ENCODE data around the gene PLP2. TPM values are rescaled to one million over a fixed set of nuclear protein-coding genes. Genes with fewer than 3 reads are reported as not detected.

The PLP2 gene
- total and polyA plus RNA-seq, 7 donors = 17.8 to 320 (median 77.7) TPM

GRCh38 chrX:49188468-49189076 lies 16.9 kb downstream of the PLP2 start:
- DNase-seq (no peak), ATAC-seq (no peak)
- Histone ChIP-seq H3K9me3 (peaks cover 4% of the 10 kb centered on the region), H3K27me3 (ENCODE audit: insufficient read depth in 3 of 3, low read length in 2 of 3) (no peaks in the 10 kb centered on the region), H3K4me1 (peaks cover 5% of the 10 kb centered on the region), H3K27ac (no peak overlapping the region), H3K4me3 (no peak overlapping the region), H3K36me3 (ENCODE audit: insufficient read depth in 1 of 2, low read depth in 1 of 2) (no peaks in the 10 kb centered on the region)
- WGBS, 3 donors = 59 to 78% (median 62%) methylated on average over 6 to 8 of the region's 8 CpGs
- intact Hi-C loops (cut with DNase I) = no loop called here
- no peak for TF ChIP-seq CTCF (IDR thresholded peaks at IDR 0.05)

- intact Hi-C loops (cut with DNase I) = no loop called here
- WGBS, 3 donors = 63 to 78% (median 71%) methylated on average over 6 of the region's 6 CpGs
These were observed 17.9 kb downstream of the PLP2 start for GRCh38 chrX:49189606-49190005.

GRCh38 chrX:49190821-49191573 lies 19.3 kb downstream of the PLP2 start:
- peak; percentile 87 to 93 for DNase-seq
- intact Hi-C loops (cut with DNase I) = no loop called here
- H3K36me3 ChIP-seq (ENCODE audit: insufficient read depth in 1 of 2, low read depth in 1 of 2) = no peaks in the 10 kb centered on the region
- peak; percentile 87 to 90 (median 89) for ATAC-seq
- H3K4me3 ChIP-seq = peak overlapping the region; percentile 81
- WGBS, 3 donors = 0 to 37% (median 0%) methylated on average over 29 to 32 of the region's 32 CpGs
- H3K4me1 ChIP-seq = no peaks in the 10 kb centered on the region
- no peak for TF ChIP-seq CTCF (IDR thresholded peaks at IDR 0.05)
- peak overlapping the region; percentile 85 for H3K27ac ChIP-seq
- peaks cover 4% of the 10 kb centered on the region for H3K9me3 ChIP-seq
- no peaks in the 10 kb centered on the region for H3K27me3 ChIP-seq (ENCODE audit: insufficient read depth in 3 of 3, low read length in 2 of 3)

More at GRCh38 chrX:49189606-49190005, 17.9 kb downstream of the PLP2 start:
- Histone ChIP-seq H3K27ac (no peak overlapping the region), H3K4me1 (peaks cover 5% of the 10 kb centered on the region), H3K36me3 (ENCODE audit: insufficient read depth in 1 of 2, low read depth in 1 of 2) (no peaks in the 10 kb centered on the region), H3K9me3 (peaks cover 4% of the 10 kb centered on the region), H3K27me3 (ENCODE audit: insufficient read depth in 3 of 3, low read length in 2 of 3) (no peaks in the 10 kb centered on the region), H3K4me3 (no peak overlapping the region)
- ATAC-seq = no peak
- no peak for TF ChIP-seq CTCF (IDR thresholded peaks at IDR 0.05)
- no peak for DNase-seq

GRCh38 chrX:49191574-49192011 lies 19.9 kb downstream of the PLP2 start:
- ATAC-seq = peak in 2 of 4 donors; percentile 2 to 16
- H3K4me3 ChIP-seq = peak overlapping the region; percentile 81
- peak overlapping the region; percentile 85 for H3K27ac ChIP-seq
- H3K27me3 ChIP-seq (ENCODE audit: insufficient read depth in 3 of 3, low read length in 2 of 3) = no peaks in the 10 kb centered on the region
- H3K9me3 ChIP-seq = peaks cover 4% of the 10 kb centered on the region
- H3K36me3 ChIP-seq (ENCODE audit: insufficient read depth in 1 of 2, low read depth in 1 of 2) = no peaks in the 10 kb centered on the region
- no peak for DNase-seq
- WGBS, 3 donors = 1 to 36% (median 1%) methylated on average over 19 to 34 of the region's 34 CpGs
- TF ChIP-seq CTCF (IDR thresholded peaks at IDR 0.05) = no peak
- H3K4me1 ChIP-seq = no peaks in the 10 kb centered on the region
- intact Hi-C loops (cut with DNase I) = no loop called here
